Endometrial microvascular endothelial cells (primary cell): ENCODE data around the gene JAZF1. TPM values are rescaled to one million over a fixed set of nuclear protein-coding genes. Genes with fewer than 3 reads are reported as not detected.
"Not testable (repeated sequence)": the region's sequence is repeated elsewhere in the genome, so short reads cannot be mapped to it uniquely, and the experiment has no call there.

Source experiments
- in situ Hi-C: cut with HindIII; loops from 2 replicates; pipeline ENCODE4 v1.10.0; 2017; ENCODE audit warnings: low sequenced_read_pairs, low pct_unique_long_range_greater_than_20kb; ENCODE audit errors: inconsistent ontology term
- total RNA-seq: library from RNA; depleted of rRNA; stranded (reverse); fragments of >200 nt; gene quantifications from one replicate; pipeline ENCODE4 v1.2.3, GENCODE V29; 2015; ENCODE audit errors: inconsistent ontology term

The JAZF1 gene
- total RNA-seq, 1 donor from 2014 or later: 8.9 TPM

DNA sequence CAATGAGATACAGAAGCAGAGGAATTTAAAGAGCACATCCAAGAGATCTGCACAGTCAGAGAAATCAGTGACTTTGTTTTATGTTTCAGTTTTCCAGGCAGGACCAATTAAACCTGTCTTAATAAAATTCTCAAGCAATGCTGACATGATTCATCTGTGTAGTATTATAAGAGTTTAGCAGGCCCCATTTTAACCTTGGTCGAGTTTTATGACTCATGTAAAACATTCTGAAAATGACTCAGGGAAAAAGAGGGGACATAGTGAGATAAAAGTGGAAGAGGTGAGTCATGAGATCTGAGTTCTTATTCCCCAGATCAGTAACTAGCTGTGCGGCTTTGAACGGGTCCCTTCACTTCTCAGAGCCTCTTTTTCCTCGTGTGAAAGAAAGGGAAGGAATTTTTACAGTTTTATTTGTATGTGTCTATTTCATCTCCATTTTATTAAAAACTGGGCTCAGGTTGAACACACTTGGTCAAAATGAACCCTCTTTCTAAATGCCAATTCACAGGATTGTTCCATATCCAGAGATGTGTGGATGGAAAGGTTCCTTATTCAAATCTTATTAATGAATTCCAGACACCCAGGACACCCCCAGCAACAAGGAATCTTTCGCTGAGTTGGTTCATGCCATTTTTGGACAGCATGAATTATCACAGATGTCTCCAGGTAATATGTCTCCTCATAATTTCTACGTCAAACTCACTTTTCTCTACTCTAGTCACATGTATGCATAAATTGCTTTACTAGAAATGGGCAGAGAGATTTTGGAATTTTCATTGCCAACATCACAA, 143.2 kb downstream of the JAZF1 start:
- in situ Hi-C loops: no loop called here

DNA sequence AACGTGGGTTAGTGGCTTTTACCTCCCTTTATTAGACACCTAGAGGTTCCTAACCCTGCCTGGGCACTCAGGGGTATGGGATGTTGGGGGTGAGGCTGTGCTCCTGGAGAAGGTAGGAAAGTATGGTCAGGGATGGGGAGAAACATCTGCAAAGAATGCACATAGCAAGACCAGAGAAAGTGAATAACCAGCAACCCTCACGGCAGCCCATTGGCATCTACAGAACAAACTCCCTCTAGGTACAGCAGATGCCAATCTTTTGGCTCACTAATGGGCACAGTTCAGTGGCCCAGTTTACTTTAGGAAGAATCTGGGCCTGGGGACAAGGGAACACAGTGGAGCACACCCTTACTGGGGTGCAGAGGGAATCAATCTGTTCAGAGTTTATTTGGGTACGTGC, 143.9 kb downstream of the JAZF1 start:
- in situ Hi-C loops: no loop called here

DNA sequence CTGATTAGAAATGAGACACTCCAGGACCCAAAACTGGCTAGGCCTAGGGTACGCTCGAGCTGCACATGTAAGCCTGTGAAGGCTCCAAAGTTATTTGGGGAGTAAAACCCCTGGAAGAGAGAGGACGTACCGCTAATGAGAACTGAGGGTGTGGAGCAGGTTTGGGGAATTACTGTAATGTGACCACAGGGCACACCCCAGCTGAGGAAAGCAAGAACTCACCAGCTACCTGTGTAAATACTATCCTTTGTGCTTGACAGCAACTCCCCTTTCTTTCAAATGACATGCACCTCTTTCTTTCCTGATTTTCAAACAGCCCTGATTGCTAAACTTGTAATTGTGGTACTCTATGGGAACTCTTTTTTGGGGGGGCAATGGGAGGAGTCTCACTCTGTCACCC, 147.2 kb downstream of the JAZF1 start:
- in situ Hi-C loops: no loop called here

DNA sequence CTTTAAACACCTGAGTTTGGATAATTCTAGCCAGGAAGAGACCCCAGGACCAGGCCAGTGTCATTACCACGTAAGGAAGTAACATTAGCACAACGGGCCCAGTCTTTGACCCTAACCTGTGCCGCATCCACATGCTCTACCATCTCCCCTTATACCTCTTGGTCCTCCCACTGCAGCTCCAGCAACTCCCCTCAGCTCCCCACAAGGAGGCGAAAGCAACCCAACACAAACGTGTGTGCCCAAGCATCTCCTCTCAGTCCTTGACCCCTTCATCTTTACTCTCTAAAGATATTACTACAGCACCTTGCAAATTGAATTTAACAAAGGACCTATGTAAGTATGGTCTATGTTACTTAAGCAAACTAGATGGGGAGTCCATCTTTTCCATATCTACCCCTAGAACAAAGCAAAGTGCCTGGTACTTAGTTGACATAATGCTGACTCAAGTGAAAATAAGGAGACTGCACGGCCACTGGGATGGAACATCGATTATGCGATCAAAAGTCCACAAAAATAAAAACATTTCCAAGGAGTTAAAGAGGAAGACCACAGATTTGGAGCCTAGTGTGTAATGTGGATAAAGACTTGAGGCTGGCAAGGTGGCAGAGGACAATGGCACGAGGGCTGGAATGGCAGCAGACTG, 147.7 kb downstream of the JAZF1 start:
- in situ Hi-C loops: no loop called here

- in situ Hi-C loops: no loop called here
These were observed 151.5 kb downstream of the JAZF1 start for GRCh38 chr7:28029051-28029450.

DNA sequence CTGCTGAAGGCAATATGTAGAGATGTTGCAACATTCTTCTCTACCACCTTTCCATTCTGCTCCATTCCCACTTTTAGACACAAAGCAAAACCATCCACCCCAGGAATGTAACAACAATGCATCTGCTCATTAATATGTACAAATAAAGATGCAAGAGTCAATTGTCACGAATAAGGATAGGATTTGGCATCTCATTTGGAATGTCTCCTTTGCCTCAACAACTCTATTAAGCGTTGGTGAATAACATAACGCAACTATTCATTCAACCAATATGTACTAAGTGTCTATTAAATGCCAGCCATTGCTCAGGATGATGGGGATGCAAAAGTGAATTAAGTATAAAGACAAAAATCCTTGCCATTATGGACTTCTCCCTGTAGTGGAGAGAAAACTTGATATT, 152.1 kb downstream of the JAZF1 start:
- in situ Hi-C loops: no loop called here

DNA sequence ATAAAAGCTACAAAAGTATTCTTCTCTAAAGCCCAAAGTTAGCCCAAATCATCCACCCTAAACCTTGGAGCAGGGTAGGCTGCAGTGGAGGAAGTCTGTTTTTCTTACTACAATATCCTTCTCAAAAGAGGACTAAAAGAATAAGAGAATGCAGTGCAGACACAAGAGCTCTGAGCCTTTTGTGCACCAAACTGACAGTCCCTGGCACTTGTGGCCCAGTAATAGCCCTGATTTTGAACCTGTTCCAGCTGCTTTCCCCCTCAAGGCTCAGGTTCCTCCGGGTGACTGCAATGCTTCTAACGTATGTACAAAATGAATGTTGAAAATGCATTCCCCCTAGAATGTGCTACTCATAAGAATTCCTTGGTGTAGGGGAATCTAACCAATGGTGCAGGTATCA, 154.4 kb downstream of the JAZF1 start:
- in situ Hi-C loops: no loop called here

DNA sequence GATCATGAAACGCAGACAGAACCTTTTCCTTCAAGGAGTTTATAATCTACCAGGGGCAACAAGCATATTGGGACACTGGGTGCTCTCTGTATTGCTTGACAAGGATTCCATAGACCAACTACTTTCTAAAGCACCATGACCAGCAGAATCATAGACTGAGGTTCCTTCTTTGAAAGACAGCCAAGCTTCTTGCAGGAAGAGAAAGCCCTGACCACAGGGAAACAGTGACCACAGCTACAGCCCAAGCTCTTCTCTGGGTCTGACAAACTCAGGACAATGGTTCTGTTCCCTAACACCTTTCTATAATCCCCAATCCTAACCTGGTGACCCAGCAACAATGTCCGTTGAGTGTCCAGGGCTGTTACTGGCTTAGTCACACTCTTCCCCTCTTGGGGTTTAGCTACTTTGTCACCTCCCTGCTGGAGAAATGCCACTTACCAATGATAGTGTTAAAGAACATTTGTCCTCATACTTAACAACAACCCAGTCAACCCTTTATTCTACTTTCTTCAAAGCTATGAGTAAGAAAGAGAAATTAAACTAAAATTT, 155.7 kb downstream of the JAZF1 start:
- in situ Hi-C loops: no loop called here

DNA sequence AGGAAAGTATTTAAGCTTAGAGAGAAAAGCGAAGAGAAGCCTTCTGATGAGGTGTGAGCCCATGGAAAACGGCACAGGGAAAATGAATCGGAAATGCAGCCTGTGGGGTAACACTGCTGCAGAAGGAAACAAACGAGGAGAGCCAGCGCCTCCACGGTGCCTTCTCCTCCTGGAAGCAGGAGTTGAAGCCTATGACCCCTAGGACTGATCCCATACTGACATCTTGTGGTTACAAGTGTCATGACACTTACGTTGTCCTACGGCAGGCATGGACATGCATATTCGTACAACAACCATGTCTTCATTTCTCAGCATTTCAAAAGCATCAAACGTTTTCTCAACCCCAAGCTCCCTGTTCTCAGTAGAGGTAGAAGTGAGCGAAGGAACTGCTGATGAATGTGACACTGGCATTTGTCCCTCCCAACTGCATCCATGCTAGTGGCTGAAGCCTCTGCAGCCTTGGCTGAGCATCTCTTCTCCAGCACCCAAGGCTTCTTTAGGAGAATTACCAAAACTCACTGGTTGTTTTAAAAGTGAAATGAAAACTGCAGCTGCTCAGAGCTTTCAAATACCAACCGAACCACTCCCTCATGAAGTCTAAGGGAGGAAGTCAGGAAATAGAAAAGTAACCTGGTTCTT, 160.2 kb downstream of the JAZF1 start:
- in situ Hi-C loops: no loop called here

GRCh38 chr7:28018856-28019465, 161.6 kb downstream of the JAZF1 start:
- in situ Hi-C loops: no loop called here

DNA sequence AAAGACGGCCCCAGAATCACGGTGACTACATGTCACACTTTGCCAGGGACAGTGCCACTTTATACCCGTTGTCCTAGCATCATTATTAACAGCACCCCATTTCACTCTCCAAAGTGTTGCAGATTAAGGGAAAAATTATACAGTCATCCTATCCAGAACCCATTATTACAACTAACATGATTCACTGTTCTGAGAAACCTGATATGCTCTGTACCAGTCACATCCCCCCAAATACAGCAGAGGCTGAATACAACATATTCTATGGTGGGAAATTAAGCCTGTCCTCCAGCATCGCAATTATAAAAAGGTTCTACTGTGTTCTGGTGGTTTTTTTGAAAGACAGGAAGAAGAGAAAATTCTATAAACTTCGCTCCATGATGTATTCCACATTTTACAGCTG, 162.1 kb downstream of the JAZF1 start:
- in situ Hi-C loops: no loop called here

DNA sequence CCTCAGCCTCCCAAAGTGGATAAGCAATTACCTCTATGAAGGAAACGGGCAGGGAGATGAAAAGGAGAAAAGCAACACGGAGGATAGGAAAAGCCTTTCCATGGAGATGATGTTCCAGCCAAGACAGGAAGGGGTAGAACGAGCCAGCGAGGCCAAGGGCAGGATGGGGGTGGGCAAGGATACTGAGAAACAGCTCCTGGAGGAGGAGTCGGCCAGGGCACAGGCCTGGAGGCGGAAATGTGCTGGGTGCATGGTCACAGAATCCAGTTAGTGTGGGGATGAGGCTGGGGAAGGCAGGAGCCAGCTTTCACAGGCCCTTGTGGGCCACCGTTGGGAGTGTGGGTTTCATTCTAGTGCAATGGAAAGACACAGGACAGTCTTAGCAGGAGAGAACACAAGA, 162.6 kb downstream of the JAZF1 start:
- in situ Hi-C loops: no loop called here

- in situ Hi-C loops: no loop called here
These were observed 163.2 kb downstream of the JAZF1 start for GRCh38 chr7:28017372-28017771.

GRCh38 chr7:28016297-28016696, 164.3 kb downstream of the JAZF1 start:
- in situ Hi-C loops: no loop called here

GRCh38 chr7:28015169-28015568, 165.4 kb downstream of the JAZF1 start:
- in situ Hi-C loops: no loop called here

- in situ Hi-C loops: not testable (repeated sequence)
These were observed 166.3 kb downstream of the JAZF1 start for GRCh38 chr7:28014340-28014739.

GRCh38 chr7:28013441-28013840, 167.2 kb downstream of the JAZF1 start:
- in situ Hi-C loops: no loop called here

- in situ Hi-C loops: no loop called here
These were observed 167.6 kb downstream of the JAZF1 start for GRCh38 chr7:28013019-28013418.

DNA sequence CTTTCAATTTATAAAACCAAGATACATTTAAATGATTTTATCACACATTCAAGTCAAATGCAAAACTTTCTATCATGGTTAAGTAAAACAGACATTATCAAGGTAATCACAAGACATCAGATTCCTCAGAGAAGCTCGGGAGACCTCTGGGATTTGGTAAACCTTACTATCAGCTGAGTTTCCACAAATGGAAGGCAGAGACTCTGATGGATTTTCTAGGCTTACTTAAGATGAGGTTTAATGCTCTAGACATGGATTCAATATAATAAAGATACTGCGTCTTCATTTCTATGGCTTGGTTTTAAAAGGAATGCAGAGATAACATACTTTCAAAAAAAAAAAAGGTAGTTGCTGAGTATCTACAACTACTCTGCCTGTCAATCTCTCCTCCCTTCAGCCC, 171.7 kb downstream of the JAZF1 start:
- in situ Hi-C loops: no loop called here
